IMR-90 (cell line): ENCODE data around the gene PSMG3. TPM values are rescaled to one million over a fixed set of nuclear protein-coding genes. Genes with fewer than 3 reads are reported as not detected.

Experiments used
- ATAC-seq: fragments of 200-7000 bp; cut with Tn5 transposase; 2 replicates; pipeline ENCODE4 v1.9.1; 2020; ENCODE audit warnings: low read depth, mild to moderate bottlenecking, moderate library complexity
- BruUV-seq: library from RNA; stranded (reverse); fragments of 400-500 nt; replicated peaks from 2 replicates; lab custom pipeline; 2021; lab: Mats Ljungman, UMichigan
- CTCF ChIA-PET: fragments of 300-600 bp; formaldehyde crosslinking; extraction: SDS; loops from one replicate; lab custom pipeline; 2021; ENCODE audit warnings: antibody characterized with exemption; lab: Yijun Ruan, JAX
- POLR2A ChIA-PET: fragments of 300-600 bp; sonication (Branson Sonifier 250); formaldehyde crosslinking; loops from one replicate; lab custom pipeline; 2022; ENCODE audit warnings: antibody characterized with exemption; ENCODE audit not compliant: unreplicated experiment; lab: Charles Lee
- DNase-seq: peaks from one replicate; pipeline ENCODE4 v3.0.0; 2013
- H2AFZ ChIP-seq: replicated peaks from 2 replicates; pipeline ENCODE3; 2013; ENCODE audit warnings: low read length, mild to moderate bottlenecking; ENCODE audit not compliant: poor library complexity
- H2AK5ac ChIP-seq: 2 replicates; pipeline ENCODE4 v1.6.1; 2013; ENCODE audit warnings: low read depth, low read length, inconsistent platforms
- H2AK9ac ChIP-seq: replicated peaks from 2 replicates; pipeline ENCODE3; 2013; ENCODE audit warnings: mild to moderate bottlenecking, low read depth, low read length, moderate library complexity; ENCODE audit not compliant: poor library complexity
- H2BK120ac ChIP-seq: 2 replicates; pipeline ENCODE4 v1.6.1; 2013; ENCODE audit warnings: low read depth, low read length, inconsistent platforms
- H2BK15ac ChIP-seq: 3 replicates; pipeline ENCODE4 v1.6.1; 2013; ENCODE audit warnings: low read depth, low read length, inconsistent platforms
- H2BK20ac ChIP-seq: 2 replicates; pipeline ENCODE4 v1.6.1; 2013; ENCODE audit warnings: low read depth, mild to moderate bottlenecking, inconsistent platforms, low read length, moderate library complexity
- H2BK5ac ChIP-seq: 2 replicates; pipeline ENCODE4 v1.6.1; 2013; ENCODE audit warnings: mild to moderate bottlenecking, low read depth, low read length, inconsistent platforms; ENCODE audit not compliant: poor library complexity, severe bottlenecking
- H3K14ac ChIP-seq: replicated peaks from 2 replicates; pipeline ENCODE4 v1.6.1; 2013; ENCODE audit warnings: low read depth, low read length, inconsistent platforms
- H3K18ac ChIP-seq: 2 replicates; pipeline ENCODE4 v1.6.1; 2013; ENCODE audit warnings: low read depth, low read length, control low read depth
- H3K23ac ChIP-seq: 2 replicates; pipeline ENCODE4 v1.6.1; 2013; ENCODE audit warnings: low read depth, low read length, inconsistent platforms
- H3K27ac ChIP-seq: 2 replicates; pipeline ENCODE4 v1.5.1; 2013; ENCODE audit warnings: mild to moderate bottlenecking, control low read depth, low read length; ENCODE audit not compliant: insufficient read depth
- H3K27me3 ChIP-seq: 2 replicates; pipeline ENCODE4 v1.6.1; 2013; ENCODE audit warnings: low read length; ENCODE audit not compliant: control insufficient read depth, insufficient read depth
- H3K36me3 ChIP-seq: 2 replicates; pipeline ENCODE4 v1.6.1; 2013; ENCODE audit warnings: low read length, mixed read lengths; ENCODE audit not compliant: control insufficient read depth, insufficient read depth
- H3K4ac ChIP-seq: 2 replicates; pipeline ENCODE4 v1.6.1; 2013; ENCODE audit warnings: low read depth, low read length, inconsistent platforms
- H3K4me1 ChIP-seq: 2 replicates; pipeline ENCODE4 v1.6.1; 2013; ENCODE audit warnings: low read length, mixed read lengths; ENCODE audit not compliant: control insufficient read depth, insufficient read depth
- H3K4me2 ChIP-seq: 2 replicates; pipeline ENCODE4 v1.6.1; 2013; ENCODE audit warnings: low read depth, mild to moderate bottlenecking, control low read depth, low read length, moderate library complexity
- H3K4me3 ChIP-seq: 2 replicates; pipeline ENCODE4 v1.5.1; 2013; ENCODE audit warnings: low read depth, mild to moderate bottlenecking, control low read depth, low read length, moderate library complexity; ENCODE audit not compliant: insufficient read depth
- H3K56ac ChIP-seq: 2 replicates; pipeline ENCODE4 v1.6.1; 2013; ENCODE audit warnings: low read length, inconsistent platforms; ENCODE audit not compliant: insufficient read depth; ENCODE audit errors: extremely low read depth
- H3K79me1 ChIP-seq, 2 experiments: 2 replicates each; pipeline ENCODE4 v1.6.1; 2013; ENCODE audit warnings: low read length in 2 of 2, inconsistent platforms in 1 of 2, low read depth in 1 of 2
- H3K9ac ChIP-seq: 2 replicates; pipeline ENCODE4 v1.6.1; 2013; ENCODE audit warnings: low read depth, low read length, control low read depth
- H3K9me1 ChIP-seq: 2 replicates; pipeline ENCODE4 v1.6.1; 2013; ENCODE audit warnings: low read length, inconsistent platforms; ENCODE audit not compliant: insufficient read depth
- H3K9me3 ChIP-seq: 2 replicates; pipeline ENCODE4 v1.6.1; 2013; ENCODE audit warnings: low read length; ENCODE audit not compliant: control insufficient read depth, insufficient read depth
- H4K20me1 ChIP-seq: 2 replicates; pipeline ENCODE4 v1.6.1; 2013; ENCODE audit warnings: low read length, inconsistent platforms; ENCODE audit not compliant: insufficient read depth
- H4K5ac ChIP-seq: 2 replicates; pipeline ENCODE4 v1.6.1; 2013; ENCODE audit warnings: mild to moderate bottlenecking, low read depth, low read length, control low read depth
- H4K8ac ChIP-seq, 2 experiments: 2 replicates each; pipeline ENCODE4 v1.6.1; 2013; ENCODE audit warnings: low read depth in 2 of 2, low read length in 2 of 2, control low read depth in 1 of 2, inconsistent platforms in 1 of 2
- H4K91ac ChIP-seq: 2 replicates; pipeline ENCODE4 v1.6.1; 2013; ENCODE audit warnings: low read depth, low read length, inconsistent platforms; ENCODE audit not compliant: insufficient read depth
- POLR2A ChIP-seq: IDR thresholded peaks from 2 replicates; pipeline ENCODE4 v1.6.1; 2012; ENCODE audit warnings: mild to moderate bottlenecking, low read depth, low read length
- RFX5 ChIP-seq: IDR thresholded peaks from 2 replicates; pipeline ENCODE4 v1.8.0; 2012; ENCODE audit warnings: low read depth, mild to moderate bottlenecking, low read length, moderate library complexity
- WGBS, 2 experiments: methylation state at CpG; one replicate each; pipeline versions ENCODE4 v1.1.5 to v1.1.7; 2013; ENCODE audit warnings: missing lambda C conversion rate in 2 of 2; ENCODE audit not compliant: insufficient read length in 1 of 2; ENCODE audit errors: extremely low coverage in 2 of 2; 5-methylcytosine and 5-hydroxymethylcytosine counted together
- dilution Hi-C: fragments of 300-500 bp; cut with HindIII; formaldehyde crosslinking; loops from one replicate; pipeline ENCODE4 v1.14.3; 2018; ENCODE audit warnings: low sequenced_read_pairs; ENCODE audit not compliant: unreplicated experiment
- in situ Hi-C: fragments of 300-500 bp; cut with MboI; formaldehyde crosslinking; loops from 3 replicates; pipeline ENCODE4 v1.14.3; 2019; ENCODE audit warnings: low sequenced_read_pairs, inconsistent platforms, mixed read lengths
- intact Hi-C: fragments of 100-400 bp; cut with micrococcal nuclease; formaldehyde crosslinking; loops from 2 replicates; pipeline ENCODE4 v1.10.0; 2022
- polyA plus RNA-seq, 3 experiments: library from polyadenylated mRNA; depleted of rRNA; stranded (reverse); fragments of >200 nt; gene quantifications; 2 replicates each; pipeline ENCODE4 v1.2.3, GENCODE V29; 2012; ENCODE audit warnings: low replicate concordance in 1 of 3
- total RNA-seq: library from RNA; depleted of rRNA; stranded (reverse); fragments of >200 nt; gene quantifications from 2 replicates; pipeline ENCODE4 v1.2.3, GENCODE V29; 2012

PSMG3 gene
- total and polyA plus RNA-seq, 2 of the 4 experiments (the other 2 are of a cell fraction), result 37.3 to 54.1 TPM

DNA sequence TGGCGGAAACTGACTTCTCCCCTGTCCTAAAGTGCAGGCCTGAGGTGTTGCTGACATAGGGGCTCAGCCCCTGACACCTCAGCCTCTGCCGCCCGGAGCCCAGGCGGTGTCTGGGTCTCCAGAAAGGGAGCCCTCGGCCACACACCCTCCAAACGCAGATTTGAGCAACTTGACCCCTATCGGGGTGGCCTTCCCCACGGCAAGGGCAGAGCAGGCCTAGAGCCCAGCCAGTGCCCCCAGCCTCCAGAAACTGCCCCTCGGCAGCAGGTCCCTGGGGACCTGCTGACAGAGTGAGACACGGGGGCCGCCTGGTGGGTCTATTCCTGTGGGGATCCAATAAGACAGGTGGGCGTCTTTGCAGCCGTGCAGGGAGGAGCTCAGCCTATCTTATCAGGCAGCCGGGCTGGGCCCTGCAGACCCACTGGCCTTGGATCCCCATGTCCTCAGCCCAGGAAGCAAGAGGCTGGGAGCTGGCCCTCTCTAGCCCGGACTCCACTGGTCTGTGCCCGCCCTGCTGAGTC is 24.9 kb downstream of the PSMG3 start:
- ChIA-PET POLR2A (no interaction called here), CTCF (no interaction called here)
- Histone ChIP-seq H2BK20ac (no peak overlapping the region), H3K9me1 (no peaks in the 10 kb centered on the region; the same call in 1 of the 2 replicates), H2BK15ac (no peak overlapping the region), H3K27me3 (no peaks in the 10 kb centered on the region), H3K4ac (no peak overlapping the region), H4K5ac (no peak overlapping the region), H2BK5ac (no peak overlapping the region), H3K9me3 (no peaks in the 10 kb centered on the region), H3K23ac (no peak overlapping the region), H2AK9ac (no peak overlapping the region), H2AK5ac (no peak overlapping the region), H3K56ac (no peak overlapping the region), H3K14ac (no peak overlapping the region), H3K4me2 (no peak overlapping the region), H3K18ac (no peak overlapping the region), H4K20me1 (peaks cover 13% of the 10 kb centered on the region), H2BK120ac (no peak overlapping the region), H3K4me3 (no peak overlapping the region), H4K8ac (no peak overlapping the region), H3K4me1 (no peaks in the 10 kb centered on the region), H3K27ac (no peak overlapping the region), H3K9ac (no peak overlapping the region), H3K79me1 (peaks cover 0 to 26% of the 10 kb centered on the region in 2 experiments; a peak in 3 of 4 replicates), H3K36me3 (peaks cover 39% of the 10 kb centered on the region), H2AFZ (no peak overlapping the region), H4K91ac (no peak overlapping the region)
- dilution Hi-C loops, result no loop called here
- WGBS, 2 experiments, result 87% methylated on average over 6 of the region's 16 CpGs; no CpG with 5 or more reads in 1 of the 2 experiments
- TF ChIP-seq POLR2A (peak; percentile 3), RFX5 (no peak)
- intact Hi-C loops, result no loop called here
- in situ Hi-C loops, result no loop called here
- DNase-seq, result no peak
- ATAC-seq, result no peak
- BruUV-seq, result no TSS peak
